MM.1S (cell line): ENCODE results near the gene LRRC14B.

Experiments
- DNase-seq: peaks from one replicate; pipeline ENCODE4 v3.0.0-alpha.2; 2015
- H2AFZ ChIP-seq: fragments of 300-600 bp; sonication (generic); 2 replicates; pipeline ENCODE4 v1.6.0; 2016; ENCODE audit warnings: antibody characterized with exemption, low read length
- H3F3A ChIP-seq: fragments of 300-600 bp; sonication (generic); 2 replicates; pipeline ENCODE4 v1.6.1; 2016; ENCODE audit warnings: mild to moderate bottlenecking, antibody characterized with exemption, low read length, moderate library complexity, mixed read lengths; ENCODE audit not compliant: insufficient read depth
- H3K27ac ChIP-seq: fragments of 300-600 bp; sonication (generic); 2 replicates; pipeline ENCODE4 v1.5.1; 2016; ENCODE audit warnings: mild to moderate bottlenecking, low read length
- H3K27me3 ChIP-seq: fragments of 300-600 bp; sonication (generic); replicated peaks from 2 replicates; pipeline ENCODE4 v1.6.0; 2016; ENCODE audit warnings: low read length; ENCODE audit not compliant: insufficient read depth
- H3K36me3 ChIP-seq: fragments of 300-600 bp; sonication (generic); replicated peaks from 2 replicates; pipeline ENCODE4 v1.6.1; 2016; ENCODE audit warnings: mild to moderate bottlenecking, low read length, mixed read lengths; ENCODE audit not compliant: insufficient read depth
- H3K4me1 ChIP-seq: fragments of 300-600 bp; sonication (generic); 2 replicates; pipeline ENCODE4 v1.6.1; 2016; ENCODE audit warnings: low read length, mixed read lengths
- H3K4me2 ChIP-seq: fragments of 300-600 bp; sonication (generic); 2 replicates; pipeline ENCODE4 v1.6.0; 2016; ENCODE audit warnings: low read depth, low read length
- H3K4me3 ChIP-seq: fragments of 300-600 bp; sonication (generic); 2 replicates; pipeline ENCODE4 v1.5.1; 2016; ENCODE audit warnings: low read length, mixed read lengths
- H3K79me2 ChIP-seq: fragments of 300-600 bp; sonication (generic); 2 replicates; pipeline ENCODE4 v1.6.1; 2016; ENCODE audit warnings: mixed run types, low read length, mixed read lengths
- H3K9ac ChIP-seq: fragments of 300-600 bp; sonication (generic); 2 replicates; pipeline ENCODE4 v1.6.1; 2016; ENCODE audit warnings: low read length, mixed read lengths
- H3K9me2 ChIP-seq: fragments of 300-600 bp; sonication (generic); replicated peaks from 2 replicates; pipeline ENCODE4 v1.6.1; 2016; ENCODE audit warnings: mild to moderate bottlenecking, low read length, mixed read lengths; ENCODE audit not compliant: insufficient read depth
- H3K9me3 ChIP-seq: fragments of 300-600 bp; sonication (generic); replicated peaks from 2 replicates; pipeline ENCODE4 v1.6.1; 2016; ENCODE audit warnings: mild to moderate bottlenecking, low read length, mixed read lengths; ENCODE audit not compliant: insufficient read depth
- H4K20me1 ChIP-seq: fragments of 300-600 bp; sonication (generic); 2 replicates; pipeline ENCODE4 v1.6.1; 2016; ENCODE audit warnings: mild to moderate bottlenecking, low read length, moderate library complexity, mixed read lengths; ENCODE audit not compliant: insufficient read depth
- CTCF ChIP-seq: fragments of 300-600 bp; sonication (generic); IDR thresholded peaks from 2 replicates; pipeline ENCODE4 v1.5.1; 2016; ENCODE audit warnings: antibody characterized with exemption, low read length, mixed read lengths
- EZH2 ChIP-seq: fragments of 300-600 bp; sonication (generic); optimal IDR thresholded peaks from 2 replicates; pipeline ENCODE3; 2017; ENCODE audit warnings: low read depth, mild to moderate bottlenecking, antibody characterized with exemption, low read length, mixed read lengths
- EZH2phosphoT487 ChIP-seq: fragments of 300-600 bp; sonication (generic); IDR thresholded peaks from 2 replicates; pipeline ENCODE4 v1.6.1; 2018; ENCODE audit warnings: antibody characterized with exemption, low read length

The LRRC14B gene

DNA sequence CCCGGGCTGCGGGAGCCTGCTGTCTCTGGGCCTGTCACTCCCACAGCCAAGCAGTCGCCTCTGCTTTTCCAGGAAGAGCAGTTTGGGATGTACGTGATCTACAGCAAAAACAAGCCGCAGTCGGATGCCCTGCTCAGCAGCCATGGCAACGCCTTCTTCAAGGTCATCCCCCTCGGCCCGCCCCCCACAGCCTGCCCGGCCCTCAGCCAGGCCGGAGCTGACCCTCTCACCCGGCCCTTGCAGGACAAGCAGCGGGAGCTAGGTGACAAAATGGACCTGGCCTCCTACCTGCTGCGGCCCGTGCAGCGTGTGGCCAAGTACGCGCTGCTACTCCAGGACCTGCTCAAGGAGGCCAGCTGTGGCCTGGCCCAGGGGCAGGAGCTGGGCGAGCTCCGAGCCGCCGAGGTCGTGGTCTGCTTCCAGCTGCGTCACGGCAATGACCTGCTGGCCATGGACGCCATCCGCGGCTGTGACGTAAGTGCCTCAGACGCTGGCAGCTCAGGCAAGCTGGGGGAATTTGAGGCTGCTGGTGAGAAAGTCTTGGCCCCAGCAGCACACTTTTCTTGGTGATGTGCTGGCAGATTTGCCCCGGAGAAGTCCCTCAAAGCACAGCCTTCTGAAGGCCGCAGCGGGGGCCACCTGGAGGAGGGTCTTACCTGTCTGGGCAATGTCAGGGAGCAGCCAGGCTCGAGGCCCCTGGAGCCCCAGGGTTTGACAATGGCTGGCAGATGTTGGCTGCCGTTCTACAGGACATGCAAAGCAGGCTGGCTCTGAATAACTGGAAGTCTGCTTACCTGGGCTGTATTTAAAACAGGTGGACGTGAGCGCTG is 20.1 kb upstream of the LRRC14B start:
- H3K9me3 ChIP-seq = no peaks in the 10 kb centered on the region
- no peaks in the 10 kb centered on the region for H3F3A ChIP-seq
- H3K36me3 ChIP-seq = no peaks in the 10 kb centered on the region
- no peaks in the 10 kb centered on the region for H3K4me1 ChIP-seq
- no peaks in the 10 kb centered on the region for H3K79me2 ChIP-seq
- no peak for TF ChIP-seq EZH2
- no peak for TF ChIP-seq CTCF
- no peak for TF ChIP-seq EZH2phosphoT487
- no peak overlapping the region for H2AFZ ChIP-seq
- no peak overlapping the region for H3K27ac ChIP-seq
- H3K4me3 ChIP-seq = no peak overlapping the region
- H4K20me1 ChIP-seq = no peaks in the 10 kb centered on the region
- H3K9me2 ChIP-seq = no peaks in the 10 kb centered on the region
- DNase-seq = no peak
- H3K9ac ChIP-seq = no peak overlapping the region
- H3K27me3 ChIP-seq = peaks cover 38% of the 10 kb centered on the region
- H3K4me2 ChIP-seq = no peak overlapping the region

- Histone ChIP-seq H3K27me3 (peaks cover 36% of the 10 kb centered on the region), H3K79me2 (no peaks in the 10 kb centered on the region), H3K4me1 (no peaks in the 10 kb centered on the region), H3K4me2 (no peak overlapping the region), H3K9ac (no peak overlapping the region), H4K20me1 (no peaks in the 10 kb centered on the region), H3F3A (no peaks in the 10 kb centered on the region), H3K9me3 (no peaks in the 10 kb centered on the region), H3K4me3 (no peak overlapping the region), H2AFZ (no peak overlapping the region), H3K27ac (no peak overlapping the region), H3K9me2 (no peaks in the 10 kb centered on the region), H3K36me3 (no peaks in the 10 kb centered on the region)
- DNase-seq = no peak
- TF ChIP-seq EZH2phosphoT487 = no peak
- no peak for TF ChIP-seq EZH2
- no peak for TF ChIP-seq CTCF
These were observed 19.4 kb upstream of the LRRC14B start for GRCh38 chr5:171801-172331.

DNA sequence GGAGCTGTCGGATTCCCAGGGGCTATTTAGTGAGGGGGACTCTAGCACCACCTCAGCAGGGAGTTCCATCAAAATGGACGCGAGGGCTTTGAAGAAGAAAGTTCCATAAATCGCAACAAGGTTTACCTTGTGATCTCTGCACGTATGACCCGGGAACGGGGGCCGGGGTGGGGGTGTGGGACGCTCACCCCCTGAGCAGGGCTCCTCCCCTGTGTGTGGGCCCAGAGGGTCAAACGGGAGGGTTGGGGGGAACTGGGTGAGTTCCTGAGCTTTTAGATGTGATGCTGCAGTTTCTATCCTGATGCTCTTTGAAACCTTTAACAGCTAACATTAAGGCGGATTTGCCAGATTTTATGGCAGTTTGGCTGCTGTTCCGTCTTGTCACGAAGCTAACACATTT is 18.9 kb upstream of the LRRC14B start:
- no peak overlapping the region for H3K27ac ChIP-seq
- H3K9me2 ChIP-seq = no peaks in the 10 kb centered on the region
- no peaks in the 10 kb centered on the region for H3K79me2 ChIP-seq
- no peak overlapping the region for H3K4me2 ChIP-seq
- TF ChIP-seq CTCF (no peak), EZH2phosphoT487 (no peak), EZH2 (no peak)
- DNase-seq = no peak
- no peaks in the 10 kb centered on the region for H3K9me3 ChIP-seq
- no peaks in the 10 kb centered on the region for H3K36me3 ChIP-seq
- no peak overlapping the region for H3K9ac ChIP-seq
- no peaks in the 10 kb centered on the region for H3F3A ChIP-seq
- no peaks in the 10 kb centered on the region for H3K4me1 ChIP-seq
- no peak overlapping the region for H2AFZ ChIP-seq
- no peaks in the 10 kb centered on the region for H4K20me1 ChIP-seq
- no peak overlapping the region for H3K4me3 ChIP-seq
- peaks cover 38% of the 10 kb centered on the region for H3K27me3 ChIP-seq
